CD4-positive, alpha-beta T cell treated with Interleukin-10 for 1 hour (primary cell): ENCODE data around the gene IQGAP3.

ENCODE experiments used
- DNase-seq: peaks from one replicate; pipeline ENCODE4 v3.0.0-alpha.2; 2020

Gene IQGAP3

GRCh38 chr1:156495401-156496140 lies 76.8 kb downstream of the IQGAP3 start:
- no peak for DNase-seq

- no peak for DNase-seq
These were observed 78.0 kb downstream of the IQGAP3 start for GRCh38 chr1:156494309-156494895.

- DNase-seq: no peak
These were observed 78.6 kb downstream of the IQGAP3 start for GRCh38 chr1:156493742-156494141.

DNA sequence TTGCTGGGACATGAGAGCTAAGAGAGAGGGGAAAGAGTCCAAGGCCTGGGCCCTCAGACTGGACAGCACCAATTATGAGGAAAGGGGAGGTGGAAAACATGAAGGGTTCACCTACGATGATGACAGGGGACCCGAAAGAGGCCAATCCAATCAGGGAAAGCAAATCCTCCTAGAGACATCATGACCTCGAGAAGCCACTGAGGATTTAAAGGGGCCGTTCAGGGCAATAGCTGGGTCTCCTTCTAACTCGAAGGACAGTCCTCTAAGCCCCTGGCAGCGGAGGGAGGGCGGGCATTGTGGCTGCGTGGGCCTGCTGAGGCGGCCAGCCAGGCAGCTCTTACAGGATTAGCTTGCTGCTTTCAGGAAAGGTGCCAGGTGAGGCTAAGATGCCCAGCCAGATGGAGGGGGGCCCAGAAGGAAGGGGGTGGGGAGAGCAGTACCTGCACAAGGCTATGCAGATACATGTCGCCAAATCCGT lies 79.2 kb downstream of the IQGAP3 start:
- DNase-seq: no peak

- no peak for DNase-seq
These were observed 79.7 kb downstream of the IQGAP3 start for GRCh38 chr1:156492591-156493080.

GRCh38 chr1:156492013-156492590 lies 80.3 kb downstream of the IQGAP3 start:
- no peak for DNase-seq

DNA sequence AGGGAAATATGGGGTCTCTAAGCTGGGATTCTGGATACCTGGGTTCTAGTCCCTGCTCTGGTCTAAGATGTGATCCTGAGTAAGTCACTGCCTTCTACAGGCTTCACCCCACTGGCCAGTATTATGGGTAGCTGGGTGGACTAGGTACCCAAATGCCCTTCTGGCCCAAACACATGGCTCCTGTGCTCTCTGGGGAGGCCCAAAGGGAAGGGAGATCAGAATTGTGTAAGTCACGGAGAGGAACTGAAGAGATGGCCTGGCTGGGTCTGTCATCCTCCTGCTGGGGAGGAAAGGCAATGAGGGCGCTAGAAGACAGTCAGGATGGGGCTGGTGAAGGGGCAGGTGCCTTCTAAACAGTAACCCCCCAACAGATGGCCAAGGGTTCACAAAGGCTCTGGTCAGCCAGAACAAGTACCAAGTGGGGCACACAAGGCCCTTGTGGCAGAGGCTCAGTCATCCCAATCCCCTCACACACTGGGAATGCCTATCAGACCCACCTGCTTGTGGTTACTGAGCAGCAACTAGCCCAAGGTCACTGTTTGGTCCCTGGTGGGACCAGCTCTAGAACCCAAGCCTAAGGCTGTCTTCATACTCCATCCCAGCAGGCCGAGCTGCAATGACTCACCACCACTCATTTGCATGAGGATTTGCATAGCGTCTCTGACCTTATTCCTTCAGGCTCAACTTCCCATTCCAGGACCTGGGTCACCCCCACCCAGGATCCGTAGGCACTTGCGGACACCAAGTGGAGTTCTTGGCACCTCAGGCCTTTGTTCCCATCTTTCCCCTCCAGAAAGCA lies 81.0 kb downstream of the IQGAP3 start:
- no peak for DNase-seq

DNA sequence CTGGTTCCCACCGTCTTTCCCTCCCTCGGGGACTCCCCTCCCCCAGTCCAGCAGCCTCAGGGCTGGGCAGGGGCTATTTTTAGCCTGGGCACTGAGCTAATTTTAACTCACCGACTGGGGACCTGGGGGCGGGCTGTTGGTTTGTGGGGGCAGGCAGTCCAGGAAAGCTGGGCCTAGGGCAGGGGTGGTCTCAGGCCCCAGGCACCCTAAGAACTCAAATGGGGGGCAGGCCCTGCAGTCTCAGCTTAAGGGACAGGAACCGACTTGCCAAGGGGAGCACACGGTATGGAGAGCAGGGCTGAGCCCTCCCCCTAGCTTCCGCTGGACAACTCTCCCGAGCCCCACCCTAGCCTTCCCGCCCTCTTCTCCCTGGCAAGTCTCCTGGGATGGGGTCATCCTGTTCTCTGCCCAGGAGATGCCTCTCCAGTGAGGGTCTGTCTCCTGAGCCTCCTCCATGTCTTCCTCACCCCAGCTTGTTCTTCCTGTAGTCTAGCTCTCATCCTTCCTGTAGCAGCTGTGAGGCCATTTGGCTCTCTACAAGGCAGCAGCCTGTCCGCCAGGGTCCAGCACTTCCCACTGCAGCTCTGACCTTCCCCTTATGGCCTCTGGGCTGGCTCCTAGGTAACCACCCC lies 81.8 kb downstream of the IQGAP3 start:
- DNase-seq: no peak

DNA sequence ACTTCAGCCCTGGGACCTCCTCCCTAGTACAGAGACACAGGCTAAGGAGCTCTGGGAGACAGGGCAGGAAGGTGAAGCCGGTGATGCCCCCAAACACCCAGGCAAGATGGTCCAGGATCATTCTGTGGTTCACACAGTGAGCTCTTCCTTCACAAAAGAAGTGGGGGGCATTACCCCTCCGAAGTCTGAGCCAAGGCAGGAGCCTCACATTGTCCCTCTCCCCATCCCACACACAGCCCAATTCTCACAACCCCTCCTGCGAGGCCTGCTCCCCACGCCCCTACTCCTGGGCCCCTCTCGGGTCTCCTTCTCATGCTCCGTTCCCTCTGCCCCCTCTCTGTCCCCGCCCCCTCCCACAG lies 82.5 kb downstream of the IQGAP3 start:
- no peak for DNase-seq

GRCh38 chr1:156489166-156489934 lies 83.0 kb downstream of the IQGAP3 start:
- peak; percentile 51 for DNase-seq

GRCh38 chr1:156488566-156489165 lies 83.7 kb downstream of the IQGAP3 start:
- peak; percentile 38 for DNase-seq

- DNase-seq: no peak
These were observed 84.5 kb downstream of the IQGAP3 start for GRCh38 chr1:156487862-156488261.

DNA sequence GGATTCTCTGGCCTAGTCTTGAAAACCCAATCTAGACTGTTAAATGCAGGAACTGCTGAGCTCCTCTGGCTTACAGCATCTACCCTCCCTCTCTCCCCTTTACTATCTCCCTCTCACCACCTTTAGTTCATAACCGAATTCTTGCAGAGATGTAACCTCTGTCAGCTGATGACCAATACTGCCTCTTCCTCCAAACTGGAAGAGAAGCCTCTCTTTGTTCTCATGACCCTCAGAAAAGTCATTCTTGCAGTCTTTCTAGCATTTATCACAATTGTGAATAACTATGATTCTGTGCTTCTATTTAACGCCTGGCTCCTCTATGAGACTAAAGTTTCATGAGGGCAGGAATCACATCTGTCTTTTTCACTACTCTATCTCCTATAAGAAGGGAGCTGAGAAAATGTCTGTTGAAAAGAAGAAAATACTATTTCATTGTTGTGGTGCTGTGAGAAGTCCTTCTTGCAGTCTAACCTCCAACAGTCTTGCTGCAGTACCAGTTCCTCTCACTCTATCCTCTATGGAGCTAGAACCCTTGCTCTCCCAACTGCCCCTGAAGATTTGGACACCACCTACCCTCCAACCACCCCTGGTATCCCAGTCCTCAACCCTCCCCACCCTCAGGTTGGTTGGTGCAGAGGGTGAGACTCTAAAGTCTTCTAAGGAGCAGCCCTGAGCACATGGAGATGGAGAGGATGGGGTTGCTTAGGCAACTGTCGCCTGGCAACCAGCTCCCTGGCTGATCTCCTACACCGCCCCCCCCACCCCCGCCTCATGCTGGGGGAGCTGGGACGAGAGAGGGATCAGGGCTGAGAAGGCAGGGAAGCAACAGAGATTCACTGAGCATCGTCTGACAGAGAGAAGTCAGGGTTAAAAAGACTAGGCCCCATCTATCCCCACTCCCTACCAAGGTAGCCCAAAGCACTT lies 85.7 kb downstream of the IQGAP3 start:
- DNase-seq: no peak

DNA sequence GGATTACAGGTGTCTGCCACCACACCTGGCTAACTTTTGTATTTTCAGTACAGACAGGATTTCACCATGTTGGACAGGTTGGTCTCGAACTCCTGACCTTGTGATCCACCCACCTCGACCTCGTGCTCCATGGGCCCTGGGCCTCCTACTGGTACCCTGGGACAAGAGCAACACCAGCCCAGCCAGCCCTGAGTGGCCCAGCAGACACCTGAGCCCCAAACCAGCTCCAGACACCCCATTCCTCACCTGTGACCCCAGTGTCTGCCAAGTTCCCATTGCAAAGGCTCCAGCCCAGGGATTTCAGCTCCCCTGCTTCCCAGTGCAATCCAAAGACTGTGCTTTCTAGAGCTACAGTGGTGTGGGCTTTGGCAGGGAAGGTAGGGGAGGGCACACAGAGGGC lies 86.4 kb downstream of the IQGAP3 start:
- no peak for DNase-seq

DNA sequence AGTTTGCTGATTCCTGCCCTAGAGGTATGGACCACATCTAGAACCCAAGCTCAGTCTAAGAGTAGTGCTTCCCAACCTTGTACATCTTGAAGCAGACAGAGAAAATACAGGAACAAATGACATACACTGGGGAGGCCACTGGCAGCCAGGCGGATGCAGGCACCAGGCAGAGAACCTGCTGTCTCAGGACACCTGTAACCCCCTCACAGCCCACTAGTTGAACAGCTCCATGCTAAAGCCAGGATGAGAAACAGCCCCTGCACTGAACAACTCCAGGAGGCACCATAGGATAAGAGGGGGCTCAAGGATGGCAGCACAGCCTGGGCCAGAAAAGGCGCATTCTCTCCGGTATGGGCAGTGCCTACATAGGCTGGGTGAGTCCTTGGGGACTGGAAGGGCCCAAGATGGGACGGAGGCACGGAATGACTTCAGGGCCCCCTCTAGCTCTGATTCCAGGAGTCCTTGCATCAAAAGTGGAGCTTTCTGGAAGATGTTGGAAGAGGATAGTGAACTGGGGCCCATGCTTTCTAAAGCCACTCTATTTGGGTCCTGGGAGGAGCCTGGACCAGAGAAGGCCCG lies 87.8 kb downstream of the IQGAP3 start:
- no peak for DNase-seq

GRCh38 chr1:156483397-156483796 lies 89.0 kb downstream of the IQGAP3 start:
- DNase-seq: no peak

- DNase-seq: no peak
These were observed 90.1 kb downstream of the IQGAP3 start for GRCh38 chr1:156482276-156482675.

GRCh38 chr1:156481527-156481926 lies 90.8 kb downstream of the IQGAP3 start:
- peak; percentile 33 for DNase-seq

GRCh38 chr1:156480411-156481192 lies 91.8 kb downstream of the IQGAP3 start:
- peak; percentile 85 for DNase-seq
